Activated naive CD8-positive, alpha-beta T cell (primary cell): Measurements from ENCODE around the gene FDX2.

ENCODE experiments used
- H3K27ac Mint-ChIP-seq: one replicate; pipeline ENCODE4 v1.8.0; 2021; ENCODE audit warnings: mixed read lengths
- H3K27me3 Mint-ChIP-seq: one replicate; pipeline ENCODE4 v1.8.0; 2021; ENCODE audit warnings: mixed read lengths
- H3K36me3 Mint-ChIP-seq: one replicate; pipeline ENCODE4 v1.8.0; 2021; ENCODE audit warnings: mixed read lengths
- H3K4me1 Mint-ChIP-seq: one replicate; pipeline ENCODE4 v1.8.0; 2021; ENCODE audit warnings: low read depth, mixed read lengths
- H3K4me3 Mint-ChIP-seq: one replicate; pipeline ENCODE4 v1.8.0; 2021; ENCODE audit warnings: mild to moderate bottlenecking, mixed read lengths
- H3K9me3 Mint-ChIP-seq: one replicate; pipeline ENCODE4 v1.8.0; 2021; ENCODE audit warnings: low read depth, mixed read lengths

The FDX2 gene

DNA sequence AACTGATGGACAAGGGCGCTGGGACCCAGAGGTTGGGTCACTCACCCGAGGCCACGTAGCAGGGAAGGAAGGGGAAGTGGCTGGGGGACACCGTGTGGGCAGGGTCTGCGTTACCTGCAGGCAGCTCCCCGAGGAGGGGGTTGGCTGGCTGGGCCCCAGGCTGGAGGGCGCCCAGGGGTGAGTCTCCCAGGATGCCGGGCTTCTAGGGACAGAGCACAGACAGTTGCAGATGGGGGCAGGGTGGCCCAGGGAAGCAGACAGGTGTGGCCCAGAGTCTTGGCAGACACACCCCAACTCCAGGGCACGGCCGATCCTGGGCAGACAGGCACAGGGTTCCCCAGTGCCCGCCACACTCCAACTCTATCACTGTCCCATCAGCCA is 5.6 kb upstream of the FDX2 start:
- no peaks in the 10 kb centered on the region for H3K27me3 Mint-ChIP-seq
- no peaks in the 10 kb centered on the region for H3K4me1 Mint-ChIP-seq
- no peaks in the 10 kb centered on the region for H3K36me3 Mint-ChIP-seq
- H3K27ac Mint-ChIP-seq = no peak overlapping the region
- H3K9me3 Mint-ChIP-seq = no peaks in the 10 kb centered on the region
- no peak overlapping the region for H3K4me3 Mint-ChIP-seq

DNA sequence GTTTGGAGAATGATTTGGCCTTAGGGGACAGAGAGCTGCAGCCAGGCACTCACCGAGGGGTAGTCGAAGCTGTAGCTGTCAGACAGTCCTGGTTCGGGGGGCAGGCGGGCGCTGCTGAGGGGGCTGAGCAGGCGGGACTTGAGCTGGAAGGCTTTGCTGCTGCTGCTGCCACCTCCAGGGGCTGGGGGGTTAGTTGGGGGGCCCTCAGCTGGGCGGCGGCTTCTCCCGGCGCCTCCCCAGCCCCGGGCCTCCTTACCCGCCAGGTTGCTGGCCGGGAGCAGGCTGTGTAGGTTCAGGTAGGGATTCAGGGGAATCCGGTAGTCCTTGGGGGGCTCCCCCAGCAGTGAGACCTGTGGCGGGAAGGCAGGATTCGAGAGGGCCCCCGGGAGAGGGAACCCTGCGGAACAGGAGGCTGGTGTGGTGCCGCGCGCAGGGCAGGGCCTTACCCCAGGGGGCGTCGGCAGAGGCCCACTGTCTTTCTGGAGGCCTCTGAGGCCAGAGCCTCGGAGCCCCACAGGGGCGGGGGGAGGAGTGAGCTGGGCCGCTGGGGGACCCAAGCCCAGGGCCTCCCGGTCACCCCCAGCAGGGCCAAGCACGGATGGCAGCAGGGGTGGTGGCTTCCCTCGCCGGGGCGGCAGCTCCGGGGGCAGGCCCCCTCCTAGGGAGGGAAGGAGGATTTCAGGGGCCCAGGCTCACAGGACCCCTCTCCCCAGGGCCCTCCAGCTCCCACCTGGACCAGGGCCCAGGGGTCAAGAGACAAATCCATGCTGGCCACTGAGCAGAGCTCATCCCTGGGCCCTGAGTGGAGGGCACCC is 5.0 kb upstream of the FDX2 start:
- Mint-ChIP-seq H3K27ac (no peak overlapping the region), H3K27me3 (no peaks in the 10 kb centered on the region), H3K4me1 (peaks cover 5% of the 10 kb centered on the region), H3K4me3 (no peak overlapping the region), H3K36me3 (no peaks in the 10 kb centered on the region), H3K9me3 (no peaks in the 10 kb centered on the region)

DNA sequence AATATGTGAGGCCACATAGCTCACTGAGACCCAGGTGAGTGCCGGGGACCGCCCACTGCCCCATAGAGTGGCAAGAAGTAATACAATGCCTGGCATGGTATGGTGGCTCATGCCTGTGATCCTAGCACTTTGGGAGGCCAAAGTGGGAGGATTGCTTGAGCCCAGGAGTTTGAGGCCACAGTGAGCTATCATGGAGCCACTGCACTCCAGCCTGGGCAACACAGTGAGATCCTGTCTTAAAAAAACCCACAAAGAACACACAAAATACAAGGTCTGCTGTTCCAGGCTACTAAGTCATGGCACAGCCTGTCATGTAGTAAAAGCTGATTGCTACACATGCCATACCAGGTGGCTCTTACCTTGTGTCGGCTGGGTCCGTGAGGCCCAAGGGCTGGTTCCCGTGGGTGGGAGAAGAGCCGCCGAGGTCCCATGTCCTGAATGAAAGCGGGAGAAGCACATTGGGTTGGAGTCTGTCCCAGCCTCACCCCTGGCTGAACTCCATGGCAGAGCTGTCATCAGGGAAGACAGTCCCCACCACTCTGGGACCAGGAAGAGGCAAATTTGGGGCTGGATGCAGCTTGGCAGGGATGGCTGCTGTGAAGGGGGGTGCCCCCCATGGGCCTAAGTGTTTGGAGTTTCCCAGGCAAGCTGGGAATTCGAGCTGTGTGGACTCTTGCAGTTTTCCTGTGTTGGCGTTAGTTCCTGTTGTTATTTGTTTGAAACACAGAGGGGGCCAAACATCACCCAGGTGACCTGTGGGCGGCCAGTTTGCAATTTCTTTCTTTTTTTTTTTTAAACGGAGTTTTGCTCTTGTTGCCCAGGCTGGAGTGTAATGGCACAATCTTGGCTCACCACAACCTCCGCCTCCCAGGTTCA is 3.2 kb upstream of the FDX2 start:
- Mint-ChIP-seq H3K9me3 (no peaks in the 10 kb centered on the region), H3K36me3 (no peaks in the 10 kb centered on the region), H3K27me3 (no peaks in the 10 kb centered on the region), H3K27ac (no peak overlapping the region), H3K4me3 (no peak overlapping the region), H3K4me1 (peaks cover 14% of the 10 kb centered on the region)

DNA sequence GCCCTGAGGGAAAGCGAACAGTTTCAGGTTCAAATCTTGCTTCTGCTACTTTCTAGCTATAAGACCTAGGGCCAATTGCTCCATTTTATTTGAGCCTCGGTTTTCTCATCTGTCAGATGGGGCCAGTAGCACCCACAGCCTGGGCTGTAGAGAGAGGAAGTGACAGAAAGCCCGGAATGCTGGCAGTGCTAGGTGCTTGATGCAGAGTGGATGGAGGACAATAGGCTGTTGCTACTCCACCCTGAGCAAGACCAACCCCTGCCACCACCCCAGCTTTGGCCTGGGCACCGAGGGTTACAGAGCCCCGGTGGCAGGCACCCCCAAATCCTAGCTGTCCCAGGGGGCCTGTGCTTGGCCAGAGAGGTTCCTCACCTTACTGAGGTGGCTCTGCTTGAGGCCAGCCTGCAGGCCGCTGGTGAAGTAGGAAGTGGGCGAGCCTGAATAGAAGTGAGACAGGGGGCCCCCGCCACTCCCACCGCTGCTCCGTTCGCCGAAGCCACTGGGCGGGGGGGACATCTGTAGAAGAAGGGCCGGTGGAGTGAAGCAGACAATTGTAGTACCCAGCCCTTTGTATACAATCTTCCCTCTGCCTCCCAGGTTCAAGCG is 2.1 kb upstream of the FDX2 start:
- H3K9me3 Mint-ChIP-seq = no peaks in the 10 kb centered on the region
- no peak overlapping the region for H3K4me3 Mint-ChIP-seq
- no peak overlapping the region for H3K27ac Mint-ChIP-seq
- H3K36me3 Mint-ChIP-seq = no peaks in the 10 kb centered on the region
- H3K27me3 Mint-ChIP-seq = no peaks in the 10 kb centered on the region
- H3K4me1 Mint-ChIP-seq = peaks cover 14% of the 10 kb centered on the region

DNA sequence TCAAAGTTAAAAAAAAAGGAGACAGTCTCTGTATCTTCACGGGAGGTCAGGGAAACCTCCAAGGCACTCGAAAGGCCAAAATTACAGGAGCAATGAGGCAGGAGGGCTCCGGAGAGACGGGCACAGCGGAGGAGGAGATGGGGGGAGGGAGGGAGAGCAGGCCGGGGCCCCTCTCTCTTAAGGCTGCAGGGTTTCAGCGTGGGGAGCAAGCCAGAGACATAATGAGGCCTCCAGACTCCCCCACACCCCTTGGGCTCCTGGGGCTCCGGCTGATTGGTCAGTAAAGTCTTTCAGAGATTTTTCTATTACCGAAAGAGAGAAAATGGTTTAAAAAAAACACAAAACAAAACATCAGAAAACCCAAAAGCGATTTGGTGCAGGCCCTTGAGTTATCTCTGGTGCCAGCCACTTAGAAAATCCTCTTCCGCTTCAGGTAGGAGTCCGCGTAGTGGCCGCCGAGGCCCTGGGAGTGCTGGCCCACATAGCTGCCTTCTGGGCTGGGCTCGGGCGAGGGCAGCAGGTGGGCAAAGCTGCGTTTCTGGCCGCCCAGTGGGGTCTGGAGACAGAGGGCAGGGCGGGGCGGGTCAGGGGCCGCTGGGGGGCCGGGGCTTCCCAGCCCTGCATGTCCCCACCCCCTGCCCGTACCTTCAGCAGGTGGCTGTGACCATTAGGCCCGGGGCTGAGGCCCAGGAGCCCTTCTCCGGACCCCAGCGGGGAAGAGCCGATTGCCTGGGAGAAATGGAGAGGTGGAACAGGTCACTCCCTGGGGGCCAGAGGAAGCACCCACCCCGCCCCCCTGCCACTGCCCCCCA is 1.4 kb upstream of the FDX2 start:
- H3K4me3 Mint-ChIP-seq = no peak overlapping the region
- H3K9me3 Mint-ChIP-seq = no peaks in the 10 kb centered on the region
- H3K4me1 Mint-ChIP-seq = peaks cover 14% of the 10 kb centered on the region
- no peaks in the 10 kb centered on the region for H3K27me3 Mint-ChIP-seq
- no peaks in the 10 kb centered on the region for H3K36me3 Mint-ChIP-seq
- no peak overlapping the region for H3K27ac Mint-ChIP-seq

DNA sequence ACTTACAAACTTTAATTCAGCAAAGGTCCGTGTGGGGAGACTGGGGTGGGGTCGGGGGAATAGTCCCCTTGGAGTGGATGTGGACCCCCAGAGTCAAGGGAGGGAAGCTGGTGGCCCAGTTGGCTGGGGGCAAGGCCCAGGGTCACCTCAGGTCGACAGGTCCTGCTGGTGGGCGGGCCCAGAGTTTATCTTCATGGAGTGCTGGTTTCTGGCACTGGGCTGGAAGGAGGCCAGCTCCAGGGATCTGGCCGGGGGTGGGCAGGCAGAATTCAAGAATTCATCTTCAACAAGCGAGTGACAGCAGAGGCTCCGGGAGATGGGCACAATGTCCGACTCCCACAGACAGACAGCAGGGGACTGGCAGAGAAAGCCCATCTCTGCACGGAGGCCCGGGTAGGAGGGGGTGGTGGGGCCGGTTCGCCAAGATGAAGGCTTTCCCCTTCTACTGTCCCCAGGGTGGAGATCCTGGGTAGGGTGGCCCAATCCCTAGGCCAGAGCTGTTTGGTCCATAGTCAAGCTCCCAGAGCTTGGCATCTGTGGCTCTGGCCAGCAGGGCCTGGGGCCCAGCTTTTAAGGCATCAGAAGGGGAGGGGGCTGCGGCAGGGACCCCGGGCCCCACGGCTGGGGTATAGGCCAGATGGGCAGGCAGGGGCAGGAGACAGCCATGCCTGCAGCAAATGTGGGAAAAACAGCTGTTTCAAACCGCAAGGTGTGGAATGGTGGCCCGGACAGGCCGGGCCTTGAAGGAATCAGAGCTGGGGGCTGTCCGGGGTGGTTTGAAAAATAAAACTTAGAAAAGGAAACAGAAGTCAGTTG is 622 bp upstream of the FDX2 start:
- Mint-ChIP-seq H3K4me1 (peaks cover 14% of the 10 kb centered on the region), H3K27me3 (no peaks in the 10 kb centered on the region), H3K27ac (peak overlapping the region; percentile 55), H3K36me3 (no peaks in the 10 kb centered on the region), H3K4me3 (peak overlapping the region; percentile 97), H3K9me3 (no peaks in the 10 kb centered on the region)

DNA sequence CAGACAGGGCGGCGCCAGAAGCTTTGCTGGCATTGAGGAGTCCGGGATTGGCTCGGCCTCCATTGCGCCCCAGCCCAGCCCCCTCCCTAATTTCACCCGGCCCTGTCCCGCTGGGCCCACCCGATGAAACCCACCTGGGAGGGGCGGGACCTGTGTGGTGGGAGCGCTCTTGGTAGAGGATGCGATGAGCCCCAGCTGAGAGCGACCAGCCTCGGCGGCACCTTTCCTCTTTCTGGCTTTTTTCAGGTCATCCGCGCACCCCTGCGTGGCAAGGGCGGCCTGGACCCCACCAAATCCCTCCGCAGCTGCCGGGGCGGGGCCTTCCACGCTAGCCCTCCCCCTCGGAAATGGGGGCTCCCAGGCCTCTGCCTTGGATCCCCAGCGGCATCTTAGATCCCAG is 6.4 kb downstream of the FDX2 start, which contains the start of gene ZGLP1:
Gene ZGLP1, minus strand, starts transcription at position 393 of the 400 bp plus-strand sequence.
- H3K36me3 Mint-ChIP-seq = no peaks in the 10 kb centered on the region
- H3K9me3 Mint-ChIP-seq = no peaks in the 10 kb centered on the region
- H3K4me1 Mint-ChIP-seq = peaks cover 3% of the 10 kb centered on the region
- H3K27ac Mint-ChIP-seq = no peak within 1 kb of the TSS
- H3K4me3 Mint-ChIP-seq = no peak within 1 kb of the TSS
- H3K27me3 Mint-ChIP-seq = no peaks in the 10 kb centered on the region

DNA sequence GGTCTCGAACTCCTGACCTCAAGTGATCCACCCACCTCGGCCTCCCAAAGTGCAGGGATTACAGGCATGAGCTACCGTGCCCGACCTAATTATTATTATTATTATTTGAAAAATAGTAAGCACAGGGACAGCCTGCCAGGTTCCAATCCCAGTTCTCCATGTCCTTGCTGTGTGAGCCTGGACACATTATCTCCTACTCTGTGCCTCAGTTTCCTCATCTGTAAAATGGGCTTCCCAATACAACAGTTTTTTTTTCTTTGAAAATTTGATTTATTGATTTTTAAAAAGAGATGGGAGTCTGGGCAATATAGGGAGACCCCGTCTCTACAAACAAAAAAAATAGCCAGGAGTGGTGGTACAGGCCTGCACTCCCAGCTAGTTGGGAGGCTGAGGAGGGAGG is 9.5 kb downstream of the FDX2 start:
- Mint-ChIP-seq H3K4me3 (no peak overlapping the region), H3K9me3 (no peaks in the 10 kb centered on the region), H3K4me1 (peaks cover 4% of the 10 kb centered on the region), H3K36me3 (no peaks in the 10 kb centered on the region), H3K27me3 (no peaks in the 10 kb centered on the region), H3K27ac (no peak overlapping the region)

DNA sequence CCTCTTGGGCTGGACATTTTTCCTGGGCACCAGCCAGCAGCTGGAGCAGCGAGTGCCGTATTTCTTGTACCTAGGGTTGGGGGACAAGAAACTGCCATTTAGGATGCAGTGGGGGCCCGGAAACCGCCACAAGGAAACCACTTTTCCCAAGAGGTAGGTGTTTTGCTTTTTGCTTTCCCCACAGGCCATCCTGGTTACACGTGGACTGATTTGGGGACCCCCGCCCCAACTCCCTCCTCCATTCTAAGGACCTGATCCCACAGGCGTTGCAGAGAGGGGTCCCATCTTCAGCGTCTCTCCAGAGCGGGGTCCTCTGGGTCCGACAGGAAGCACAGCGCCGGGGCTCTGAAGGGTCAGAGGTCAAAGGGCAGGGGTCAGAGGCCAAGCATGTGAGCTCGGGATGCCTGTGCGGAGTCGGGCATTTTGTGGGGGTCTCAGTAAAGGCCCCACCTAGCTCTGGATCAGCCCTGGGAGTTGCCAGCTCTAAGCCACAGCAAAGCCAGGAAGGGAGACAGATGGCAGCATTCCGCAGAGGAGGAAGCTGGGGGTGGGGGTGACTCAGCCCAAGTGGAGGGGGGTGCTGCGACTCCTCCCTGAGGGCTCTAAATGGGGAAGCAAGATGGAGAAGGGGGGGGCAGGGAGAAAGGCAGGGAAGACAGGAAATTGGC is 10.5 kb downstream of the FDX2 start:
- Mint-ChIP-seq H3K27ac (no peak overlapping the region), H3K9me3 (no peaks in the 10 kb centered on the region), H3K36me3 (no peaks in the 10 kb centered on the region), H3K4me1 (peaks cover 4% of the 10 kb centered on the region), H3K4me3 (no peak overlapping the region), H3K27me3 (no peaks in the 10 kb centered on the region)

DNA sequence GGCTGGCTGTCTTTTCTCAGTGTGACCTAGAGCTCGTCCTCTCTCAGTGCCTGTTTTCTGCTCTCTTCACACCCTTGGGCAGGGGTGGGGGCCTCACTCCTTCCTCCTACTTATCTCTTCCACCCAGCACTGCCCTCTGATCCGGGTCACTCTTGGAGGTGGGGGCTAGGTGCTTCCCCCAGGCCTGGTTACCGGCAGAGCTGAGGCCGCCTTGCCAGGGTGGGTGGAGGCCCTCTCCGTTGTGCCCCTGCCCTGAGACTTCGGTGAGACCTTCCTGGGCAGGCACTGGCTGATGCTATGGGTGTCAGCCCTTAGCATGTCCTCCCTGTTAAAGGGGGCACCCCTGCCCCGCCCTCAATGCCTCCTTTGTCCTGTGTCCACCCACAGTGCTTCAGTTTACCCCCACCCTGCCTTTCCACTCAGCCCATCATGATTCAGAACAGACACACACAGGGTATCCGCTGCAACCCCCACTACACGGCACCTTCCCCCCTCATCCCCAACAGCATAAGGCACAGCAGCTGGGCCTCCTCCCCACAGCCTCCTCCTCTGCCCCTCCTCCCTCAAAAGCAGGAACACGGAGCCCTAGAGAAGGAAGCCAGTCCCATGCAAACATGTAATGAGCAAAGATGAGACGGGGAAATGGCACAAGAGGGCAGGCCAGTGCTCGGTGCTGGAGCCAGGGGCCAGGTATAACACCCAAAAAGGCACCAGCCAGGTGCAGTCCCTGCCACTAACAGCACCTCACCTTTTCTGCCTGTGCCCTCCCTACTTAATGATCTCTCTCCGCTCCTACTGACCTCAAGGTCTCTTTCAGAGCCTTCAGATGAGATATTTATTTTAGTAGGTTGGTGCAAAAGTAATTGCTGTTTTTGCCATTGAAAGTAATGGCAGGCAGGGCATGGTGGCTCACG is 16.0 kb downstream of the FDX2 start:
- Mint-ChIP-seq H3K4me3 (no peak overlapping the region), H3K4me1 (peaks cover 10% of the 10 kb centered on the region), H3K36me3 (no peaks in the 10 kb centered on the region), H3K27ac (no peak overlapping the region), H3K9me3 (no peaks in the 10 kb centered on the region), H3K27me3 (peaks cover 5% of the 10 kb centered on the region)

DNA sequence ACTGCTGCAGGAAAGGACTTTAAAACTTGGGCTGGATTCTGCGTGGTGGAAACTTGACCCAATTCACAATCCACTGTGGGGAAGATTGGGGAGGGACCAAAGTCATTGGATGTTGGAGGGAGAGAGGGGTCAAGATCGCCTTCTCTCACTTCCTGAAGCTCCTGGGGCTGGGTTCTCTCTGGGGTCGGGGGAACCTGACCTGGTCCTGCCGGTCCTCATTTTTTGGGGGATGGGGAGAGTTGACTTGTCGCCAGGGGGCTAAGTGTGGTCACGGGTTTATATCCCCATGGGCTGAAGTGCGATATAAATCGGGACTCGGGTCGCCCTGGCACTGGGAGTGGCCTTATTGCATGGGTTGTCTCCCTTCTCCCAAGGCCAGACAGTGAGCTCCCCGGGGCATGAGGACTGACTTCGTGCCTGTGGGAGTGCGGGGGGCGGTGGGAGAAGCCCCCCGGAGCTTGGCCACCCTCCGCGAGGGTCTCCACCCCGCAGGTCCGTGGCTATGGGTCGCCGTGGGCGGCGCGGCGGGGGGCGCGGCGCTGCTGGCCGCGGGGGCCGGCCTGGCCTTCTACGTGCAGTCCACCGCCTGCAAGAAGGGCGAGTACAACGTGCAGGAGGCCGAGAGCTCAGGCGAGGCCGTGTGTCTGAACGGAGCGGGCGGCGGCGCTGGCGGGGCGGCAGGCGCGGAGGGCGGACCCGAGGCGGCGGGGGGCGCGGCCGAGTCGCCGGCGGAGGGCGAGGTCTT is 19.8 kb downstream of the FDX2 start:
- Mint-ChIP-seq H3K4me1 (peaks cover 30% of the 10 kb centered on the region), H3K4me3 (peak overlapping the region; percentile 81), H3K27me3 (peaks cover 10% of the 10 kb centered on the region), H3K36me3 (no peaks in the 10 kb centered on the region), H3K9me3 (no peaks in the 10 kb centered on the region), H3K27ac (no peak overlapping the region)

DNA sequence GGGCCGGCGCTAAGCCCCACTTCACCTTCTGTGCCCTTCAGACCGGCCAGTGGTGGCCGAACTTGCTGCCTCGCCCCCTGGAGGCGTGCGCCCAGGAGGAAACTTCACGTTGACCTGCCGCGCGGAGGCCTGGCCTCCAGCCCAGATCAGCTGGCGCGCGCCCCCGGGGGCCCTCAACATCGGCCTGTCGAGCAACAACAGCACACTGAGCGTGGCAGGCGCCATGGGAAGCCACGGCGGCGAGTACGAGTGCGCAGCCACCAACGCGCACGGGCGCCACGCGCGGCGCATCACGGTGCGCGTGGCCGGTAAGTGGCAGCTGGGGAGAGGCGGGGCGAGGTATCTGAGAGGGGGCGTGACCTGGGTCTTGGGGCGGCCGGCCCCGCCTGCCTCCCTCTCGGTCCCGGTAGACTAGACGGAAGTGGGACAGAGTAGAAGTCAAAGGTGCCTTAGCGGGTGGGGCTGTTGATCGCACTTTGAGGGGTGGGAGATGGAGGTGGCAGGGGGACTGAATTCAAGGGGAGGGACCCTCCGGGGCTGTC is 20.4 kb downstream of the FDX2 start:
- Mint-ChIP-seq H3K4me1 (peaks cover 34% of the 10 kb centered on the region), H3K27me3 (peaks cover 11% of the 10 kb centered on the region), H3K36me3 (no peaks in the 10 kb centered on the region), H3K27ac (no peak overlapping the region), H3K4me3 (peak overlapping the region; percentile 81), H3K9me3 (no peaks in the 10 kb centered on the region)
